Astrocyte (in vitro differentiated cells and primary cell): Measurements from ENCODE around the gene PLCG2. TPM values are rescaled to one million over a fixed set of nuclear protein-coding genes. Genes with fewer than 3 reads are reported as not detected.
A peak's percentile ranks its signal among the peaks of the same experiment; 100 is the strongest.

Experiments used
- DNase-seq: peaks from one replicate; pipeline ENCODE4 v3.0.0-alpha.2; 2010; ENCODE audit warnings: low read depth
- FAIRE-seq: peaks from 2 replicates; lab custom pipeline; 2011; peaks lifted over from hg19 to GRCh38; lab: Jason Lieb, UNC
- H2AFZ ChIP-seq: 2 replicates; pipeline ENCODE4 v1.6.0; 2012; ENCODE audit warnings: low read depth, low read length, inconsistent platforms
- H3K27ac ChIP-seq: 2 replicates; pipeline ENCODE4 v1.5.1; 2011; ENCODE audit warnings: low read depth, low read length, inconsistent platforms
- H3K27me3 ChIP-seq: 2 replicates; pipeline ENCODE4 v1.6.0; 2011; ENCODE audit warnings: low read length, inconsistent platforms; ENCODE audit not compliant: insufficient read depth
- H3K36me3 ChIP-seq: 2 replicates; pipeline ENCODE4 v1.5.1; 2011; ENCODE audit warnings: low read length, inconsistent platforms; ENCODE audit not compliant: insufficient read depth
- H3K4me1 ChIP-seq: 2 replicates; pipeline ENCODE4 v1.5.1; 2011; ENCODE audit warnings: low read length, inconsistent platforms; ENCODE audit not compliant: insufficient read depth
- H3K4me2 ChIP-seq: 2 replicates; pipeline ENCODE4 v1.6.0; 2012; ENCODE audit warnings: low read length, inconsistent platforms
- H3K4me3 ChIP-seq: 2 replicates; pipeline ENCODE4 v1.5.1; 2011; ENCODE audit warnings: low read depth, mild to moderate bottlenecking, low read length, inconsistent platforms; ENCODE audit not compliant: insufficient read depth
- H3K79me2 ChIP-seq: 2 replicates; pipeline ENCODE4 v1.6.0; 2012; ENCODE audit warnings: mild to moderate bottlenecking, low read length, inconsistent platforms; ENCODE audit not compliant: insufficient read depth
- H3K9ac ChIP-seq: 2 replicates; pipeline ENCODE4 v1.6.0; 2012; ENCODE audit warnings: mild to moderate bottlenecking, low read length, inconsistent platforms
- H3K9me3 ChIP-seq: 2 replicates; pipeline ENCODE4 v1.5.1; 2012; ENCODE audit warnings: low read depth, mild to moderate bottlenecking, low read length, inconsistent platforms; ENCODE audit not compliant: insufficient read depth
- H4K20me1 ChIP-seq: 2 replicates; pipeline ENCODE4 v1.6.0; 2012; ENCODE audit warnings: low read length, inconsistent platforms; ENCODE audit not compliant: insufficient read depth
- H3K27ac Mint-ChIP-seq: one replicate; pipeline ENCODE4 v1.8.0; 2021; ENCODE audit warnings: mild to moderate bottlenecking, mixed read lengths; ENCODE audit not compliant: unreplicated experiment
- H3K27me3 Mint-ChIP-seq: one replicate; pipeline ENCODE4 v1.8.0; 2021; ENCODE audit warnings: low read depth, mixed read lengths; ENCODE audit not compliant: unreplicated experiment
- H3K36me3 Mint-ChIP-seq: one replicate; pipeline ENCODE4 v1.8.0; 2021; ENCODE audit warnings: low read depth, mixed read lengths; ENCODE audit not compliant: unreplicated experiment
- H3K4me1 Mint-ChIP-seq: one replicate; pipeline ENCODE4 v1.8.0; 2021; ENCODE audit warnings: low read depth, mixed read lengths; ENCODE audit not compliant: unreplicated experiment
- H3K4me3 Mint-ChIP-seq: one replicate; pipeline ENCODE4 v1.8.0; 2021; ENCODE audit warnings: mild to moderate bottlenecking, moderate library complexity, mixed read lengths; ENCODE audit not compliant: unreplicated experiment
- H3K9me3 Mint-ChIP-seq: one replicate; pipeline ENCODE4 v1.8.0; 2021; ENCODE audit warnings: mild to moderate bottlenecking, mixed read lengths; ENCODE audit not compliant: unreplicated experiment
- CTCF ChIP-seq: IDR thresholded peaks from 2 replicates; pipeline ENCODE4 v1.5.1; 2011; ENCODE audit warnings: low read depth, mild to moderate bottlenecking, inconsistent platforms, low read length, moderate library complexity; ENCODE audit not compliant: insufficient read depth
- EZH2 ChIP-seq: IDR thresholded peaks from 2 replicates; pipeline ENCODE4 v1.6.1; 2012; ENCODE audit warnings: mild to moderate bottlenecking, low read length, inconsistent platforms; ENCODE audit not compliant: insufficient read depth
- total RNA-seq: library from RNA; stranded (reverse); gene quantifications from 2 replicates; pipeline ENCODE4 v1.2.1, GENCODE V29; 2021

Gene PLCG2
- total RNA-seq, 1 donor from 2014 or later: 3.1 TPM

GRCh38 chr16:81997738-81998137 lies 218.6 kb downstream of the PLCG2 start:
- Histone ChIP-seq H3K4me2 (peak overlapping the region; percentile 69), H3K27me3 (no peaks in the 10 kb centered on the region), H3K79me2 (no peaks in the 10 kb centered on the region), H3K4me3 (peak overlapping the region; percentile 6), H3K36me3 (no peaks in the 10 kb centered on the region), H3K9me3 (no peaks in the 10 kb centered on the region), H2AFZ (no peak overlapping the region), H3K4me1 (peaks cover 14% of the 10 kb centered on the region), H3K27ac (peak overlapping the region; percentile 57), H3K9ac (peak overlapping the region; percentile 11), H4K20me1 (no peaks in the 10 kb centered on the region)
- Mint-ChIP-seq H3K4me3 (no peak overlapping the region), H3K27me3 (no peaks in the 10 kb centered on the region), H3K27ac (peak overlapping the region; percentile 91), H3K36me3 (no peaks in the 10 kb centered on the region), H3K4me1 (peaks cover 20% of the 10 kb centered on the region), H3K9me3 (no peaks in the 10 kb centered on the region)
- DNase-seq: peak; percentile 84
- no peak for TF ChIP-seq CTCF
- no peak for TF ChIP-seq EZH2
- peak; percentile 97 for FAIRE-seq

- FAIRE-seq: no peak
- Mint-ChIP-seq H3K27me3 (peaks cover 10% of the 10 kb centered on the region), H3K4me1 (peaks cover 2% of the 10 kb centered on the region), H3K36me3 (no peaks in the 10 kb centered on the region), H3K27ac (no peak overlapping the region), H3K4me3 (no peak overlapping the region), H3K9me3 (peaks cover 2% of the 10 kb centered on the region)
- Histone ChIP-seq H3K79me2 (no peaks in the 10 kb centered on the region), H4K20me1 (no peaks in the 10 kb centered on the region), H3K36me3 (no peaks in the 10 kb centered on the region), H3K4me2 (no peak overlapping the region), H3K4me1 (no peaks in the 10 kb centered on the region), H3K4me3 (no peak overlapping the region), H3K9ac (no peak overlapping the region), H3K27ac (no peak overlapping the region), H3K27me3 (peaks cover 5% of the 10 kb centered on the region), H3K9me3 (no peaks in the 10 kb centered on the region), H2AFZ (no peak overlapping the region)
- no peak for DNase-seq
- TF ChIP-seq EZH2 (no peak), CTCF (no peak)
Observed at GRCh38 chr16:82002831-82003230, 223.7 kb downstream of the PLCG2 start.

GRCh38 chr16:82004601-82005000 lies 225.5 kb downstream of the PLCG2 start:
- no peaks in the 10 kb centered on the region for H3K36me3 ChIP-seq
- H3K27me3 ChIP-seq: peaks cover 5% of the 10 kb centered on the region
- Mint-ChIP-seq H3K9me3 (peaks cover 18% of the 10 kb centered on the region), H3K27ac (no peak overlapping the region), H3K4me1 (no peaks in the 10 kb centered on the region), H3K4me3 (no peak overlapping the region), H3K27me3 (peaks cover 10% of the 10 kb centered on the region), H3K36me3 (no peaks in the 10 kb centered on the region)
- peaks cover 8% of the 10 kb centered on the region for H3K9me3 ChIP-seq
- FAIRE-seq (no peak), DNase-seq (no peak)
- H3K27ac ChIP-seq: no peak overlapping the region
- H4K20me1 ChIP-seq: no peaks in the 10 kb centered on the region
- H2AFZ ChIP-seq: no peak overlapping the region
- H3K79me2 ChIP-seq: no peaks in the 10 kb centered on the region
- no peak overlapping the region for H3K4me2 ChIP-seq
- H3K9ac ChIP-seq: no peak overlapping the region
- H3K4me3 ChIP-seq: no peak overlapping the region
- H3K4me1 ChIP-seq: no peaks in the 10 kb centered on the region
- TF ChIP-seq CTCF: no peak
- TF ChIP-seq EZH2: no peak
